ENCODE measurements around the gene ABCA8.
A peak's percentile ranks its signal among the peaks of the same experiment; 100 is the strongest.

ABCA8 gene

GRCh38 chr17:68868708-68869107 is 86.5 kb downstream of the ABCA8 start:
- DNase-seq, result no peak

DNA sequence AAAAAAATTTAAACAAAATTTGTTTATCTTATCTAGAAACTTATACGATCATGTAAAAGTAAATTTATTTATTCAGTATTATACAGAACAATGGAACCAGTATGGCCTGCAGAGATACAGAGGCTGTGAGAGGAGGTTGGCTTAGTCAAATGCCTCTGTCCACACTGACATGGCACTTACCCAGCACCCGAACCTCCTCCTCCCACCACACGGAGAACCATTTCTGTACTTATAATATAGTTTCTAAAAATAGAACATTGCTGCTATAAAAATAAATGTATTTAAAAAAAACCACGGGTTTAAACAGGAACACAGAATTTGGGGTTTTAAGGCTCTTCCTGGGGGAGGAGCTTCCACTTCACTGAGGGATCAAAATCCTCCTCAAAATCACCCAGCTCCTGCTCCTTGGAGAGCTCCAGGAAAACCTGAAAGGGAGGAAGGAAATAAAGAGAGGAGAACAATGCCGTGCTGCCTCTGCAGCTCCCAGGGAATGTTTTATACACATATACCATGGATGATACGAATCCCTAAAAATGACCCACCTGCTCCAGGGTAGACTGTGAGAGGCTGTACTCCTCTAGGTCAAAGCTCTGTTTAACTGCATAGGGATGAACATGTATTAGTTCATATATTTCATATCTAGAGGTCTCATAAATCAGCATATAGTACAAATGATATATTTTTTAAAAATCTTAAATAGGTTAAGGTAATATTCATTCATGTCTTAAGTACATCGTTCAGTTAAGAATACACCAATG is 87.3 kb downstream of the ABCA8 start:
- DNase-seq, result no peak

DNA sequence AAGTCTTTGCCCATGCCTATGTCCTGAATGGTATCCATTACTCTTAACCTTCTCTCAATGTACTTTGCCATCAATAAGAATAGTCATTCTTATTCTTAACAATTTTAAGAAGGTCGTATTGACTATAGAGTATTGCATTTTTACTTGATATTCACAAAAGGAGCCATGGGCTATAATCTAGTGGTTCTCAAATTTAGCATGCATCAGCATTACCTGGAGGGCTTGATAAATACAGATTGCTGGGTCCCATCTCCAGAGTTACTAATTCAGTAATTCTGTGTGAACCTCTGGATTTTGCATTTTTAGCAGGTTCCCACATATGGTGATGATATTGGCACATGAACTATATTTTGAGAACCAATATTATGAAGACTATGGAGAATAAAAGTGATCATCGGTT is 89.6 kb downstream of the ABCA8 start:
- no peak for DNase-seq

DNA sequence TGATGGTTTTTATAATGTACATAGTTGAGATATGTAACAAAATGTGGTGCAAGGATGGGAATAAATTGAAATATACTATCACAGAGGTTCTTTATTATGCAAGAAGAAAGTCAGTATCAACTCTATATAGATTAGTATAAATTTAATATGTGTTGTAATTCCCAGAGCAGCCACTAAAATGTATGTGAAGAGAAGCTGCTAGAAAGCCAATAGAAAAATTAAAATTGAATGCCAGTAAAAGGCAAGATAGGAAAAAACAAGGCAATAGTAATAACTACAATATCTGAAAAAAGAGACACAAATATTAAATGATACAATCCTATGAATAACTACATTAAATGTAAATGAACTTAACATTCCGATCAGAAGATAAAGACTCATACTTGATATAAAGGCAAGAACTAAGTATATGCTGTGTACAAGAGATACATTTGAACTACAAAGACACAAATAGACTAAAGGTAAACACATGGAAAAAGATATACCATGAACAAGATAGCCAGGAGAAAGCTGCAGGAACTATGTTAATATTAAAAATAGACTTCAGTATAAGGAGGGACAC is 92.0 kb downstream of the ABCA8 start:
- DNase-seq, result no peak

DNA sequence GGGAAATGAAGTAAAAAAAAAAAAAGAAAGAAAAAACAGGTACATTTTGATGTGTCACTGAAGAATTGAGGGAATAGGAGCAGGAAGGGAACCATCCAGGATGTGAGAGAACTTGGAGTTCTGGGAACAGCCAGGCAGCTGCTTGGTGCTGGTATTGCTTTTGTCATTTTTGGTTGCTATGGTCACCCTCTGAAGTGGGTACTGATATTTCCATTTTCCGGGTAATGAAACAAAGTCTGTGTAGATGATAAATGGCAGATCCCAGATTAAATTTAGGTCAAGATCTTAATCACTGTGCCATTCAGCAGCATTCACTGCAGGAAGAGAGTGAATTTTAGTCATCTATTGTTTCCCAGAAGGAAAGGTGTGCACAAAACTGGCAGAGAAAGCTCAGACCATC is 93.6 kb downstream of the ABCA8 start:
- no peak for DNase-seq

GRCh38 chr17:68860941-68861340 is 94.3 kb downstream of the ABCA8 start:
- DNase-seq, result no peak

DNA sequence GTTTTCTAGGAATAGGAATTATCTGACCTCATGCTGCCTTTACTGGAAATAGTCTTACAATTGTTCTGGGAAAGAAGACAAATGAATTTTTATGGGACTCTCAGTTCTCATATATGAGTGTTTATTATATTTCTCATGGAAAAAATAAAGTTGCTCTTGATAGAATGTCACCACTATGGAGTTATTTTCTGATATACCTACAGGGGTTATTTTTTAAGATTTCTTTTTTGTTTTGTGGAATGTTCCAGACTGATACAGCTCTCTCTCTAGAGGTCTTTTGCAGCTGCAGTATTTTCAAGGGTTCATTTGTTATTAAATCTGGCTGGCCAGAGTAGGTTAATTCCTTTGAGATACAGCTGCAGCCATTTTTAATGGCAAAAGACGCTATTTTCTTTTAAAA is 100.7 kb downstream of the ABCA8 start:
- no peak for DNase-seq

GRCh38 chr17:68853439-68853838 is 101.8 kb downstream of the ABCA8 start:
- no peak for DNase-seq

DNA sequence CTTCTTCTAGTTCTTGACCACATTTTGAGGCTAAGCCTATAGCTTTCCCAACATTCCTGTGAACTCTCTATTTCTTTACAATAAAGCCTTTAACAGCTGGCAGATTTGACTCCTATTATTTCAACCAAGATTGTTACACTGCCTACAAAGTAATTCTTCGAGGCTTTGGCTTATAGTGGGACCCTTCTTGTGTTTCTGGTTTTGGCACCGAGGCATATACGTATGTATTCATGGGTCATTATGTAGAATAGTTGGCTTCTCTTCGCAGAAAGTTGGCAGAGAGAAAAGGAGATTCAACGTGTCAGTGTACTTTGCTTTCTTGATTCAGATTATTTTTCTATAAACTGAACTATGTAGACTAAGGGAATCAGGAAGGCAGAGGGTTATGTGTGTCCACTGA is 102.2 kb downstream of the ABCA8 start:
- no peak for DNase-seq

- no peak for DNase-seq
These were observed 103.3 kb downstream of the ABCA8 start for GRCh38 chr17:68851890-68852289.

DNA sequence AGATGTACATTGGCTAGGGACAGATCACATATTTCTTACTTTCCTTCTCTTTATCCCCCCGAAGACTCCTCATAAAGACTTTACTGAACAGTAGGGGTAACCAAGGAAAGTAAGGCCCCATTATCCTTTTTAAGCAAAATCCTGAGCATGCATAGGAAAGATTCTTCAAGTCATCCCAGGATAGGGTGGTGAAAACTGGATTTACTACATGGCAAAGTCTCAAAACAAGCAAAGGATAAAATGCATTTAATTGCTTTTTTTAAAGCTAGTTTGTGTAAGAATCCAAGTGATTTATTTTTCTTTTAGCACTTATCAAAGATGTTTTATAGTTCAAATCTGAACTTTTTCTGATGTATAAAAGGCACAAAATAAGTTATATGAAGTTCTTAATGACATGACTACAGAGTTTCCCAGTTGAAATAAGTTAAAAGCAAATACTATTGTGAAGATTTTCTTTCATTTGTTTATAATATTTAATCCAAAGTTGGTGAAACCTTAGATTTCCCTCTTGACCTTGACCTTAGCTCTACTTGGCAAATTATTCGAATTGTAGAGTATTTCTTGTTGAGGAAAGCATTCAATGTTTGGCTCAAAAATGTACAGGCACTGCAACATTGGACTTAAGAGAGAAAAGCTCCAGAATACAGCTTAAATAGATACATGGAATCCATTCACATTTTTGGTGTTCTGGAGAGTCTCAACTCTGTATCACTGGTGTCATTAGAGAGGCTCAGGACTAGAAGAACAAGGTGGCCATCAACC is 104.3 kb downstream of the ABCA8 start:
- DNase-seq, result no peak

DNA sequence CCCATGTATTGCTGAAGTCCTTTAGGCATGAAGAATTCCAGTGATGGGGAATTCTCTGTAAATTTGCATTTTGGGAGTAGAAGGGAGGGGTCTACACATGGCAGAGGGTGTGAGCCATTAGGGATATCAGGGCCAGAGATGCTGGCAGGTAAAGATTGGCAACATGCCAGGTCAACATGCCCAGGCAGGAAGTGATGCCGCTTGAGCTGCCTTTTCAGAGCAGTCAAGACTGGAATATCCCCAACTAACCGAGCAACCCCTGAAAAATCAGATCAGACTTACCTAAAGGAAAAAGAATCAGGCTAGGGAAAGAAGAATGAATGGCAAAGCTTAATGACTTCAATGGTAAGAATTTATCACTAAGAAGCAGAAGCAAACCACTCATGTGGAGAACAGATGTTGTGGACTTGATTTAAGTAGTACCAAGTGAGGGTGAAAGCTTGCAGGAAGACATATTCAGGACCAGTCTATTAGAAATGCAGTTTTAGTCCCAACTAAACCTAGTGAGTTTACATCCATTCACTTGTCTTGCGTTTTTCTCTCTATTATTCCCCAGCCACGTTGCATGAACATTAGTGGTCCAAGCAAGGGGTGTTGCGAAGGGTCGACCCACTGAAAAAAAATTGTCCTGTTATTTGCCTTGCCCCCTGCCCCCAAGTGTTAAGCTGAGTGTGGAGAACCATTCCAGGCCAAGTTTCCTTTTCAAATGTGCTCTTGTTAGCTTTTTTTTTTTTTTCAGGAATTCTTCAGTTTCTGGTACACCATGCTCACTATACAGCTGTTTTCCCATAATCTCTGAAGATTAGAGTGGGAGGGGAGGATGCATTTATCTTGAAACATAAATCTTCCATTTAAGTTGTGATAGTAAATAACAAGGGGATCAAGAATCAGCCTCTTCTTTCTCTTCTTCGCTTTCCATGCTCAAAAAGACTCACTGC is 105.2 kb downstream of the ABCA8 start:
- no peak for DNase-seq

DNA sequence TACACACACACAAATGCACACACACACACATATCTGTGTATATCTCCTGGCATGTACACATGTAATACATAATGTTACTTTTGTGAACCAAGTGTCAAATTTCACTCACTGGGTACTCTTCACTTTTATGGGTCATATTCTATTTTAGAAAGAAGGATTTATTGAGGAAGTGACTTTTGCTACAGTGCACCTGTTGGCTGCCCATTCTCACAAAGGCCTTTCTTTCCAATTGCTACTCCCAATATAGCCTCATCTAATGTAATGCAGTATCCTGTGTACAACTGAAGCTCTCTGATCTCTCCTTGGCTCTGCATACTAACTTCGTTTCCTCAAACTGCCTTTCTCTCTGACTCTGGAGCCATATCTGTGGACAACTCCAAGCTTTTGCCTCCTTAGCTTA is 107.5 kb downstream of the ABCA8 start:
- DNase-seq, result no peak

DNA sequence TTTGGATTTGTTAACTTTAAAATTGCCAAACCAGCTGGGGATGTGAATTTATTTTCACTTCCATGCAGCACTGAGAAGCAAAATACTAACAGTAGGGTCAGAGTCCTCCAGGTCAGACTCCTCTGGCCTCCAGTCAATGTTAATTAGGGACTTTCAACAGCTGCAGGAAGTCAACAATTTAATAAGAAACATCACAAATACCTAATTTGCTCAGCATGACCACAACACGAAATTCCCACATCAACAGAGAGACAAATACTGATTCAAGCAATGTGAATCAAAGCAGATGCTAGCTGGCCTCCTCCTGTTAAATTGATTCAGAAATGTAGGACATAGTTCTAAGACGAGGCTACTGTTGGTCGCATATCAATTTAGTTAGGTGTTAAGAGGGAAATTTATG is 111.7 kb downstream of the ABCA8 start:
- no peak for DNase-seq

DNA sequence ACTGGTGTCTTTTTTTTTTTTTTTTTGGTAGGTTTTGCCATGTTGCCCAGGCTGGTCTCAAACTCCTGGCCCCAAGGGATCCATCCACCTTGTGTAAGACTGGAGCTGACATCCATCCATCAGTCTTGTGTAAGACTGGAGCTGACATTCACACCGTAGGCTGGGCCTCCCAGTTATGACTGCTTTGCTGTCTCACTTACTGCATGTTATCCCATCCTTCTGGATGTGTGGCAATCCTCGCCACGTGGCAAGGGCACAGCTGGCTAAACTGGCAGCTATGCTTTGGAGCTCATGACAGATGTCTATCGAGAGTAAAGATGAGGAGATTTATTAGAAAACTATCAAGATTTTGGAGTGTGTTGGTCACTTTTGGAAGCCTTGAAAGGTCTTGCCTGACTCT is 115.1 kb downstream of the ABCA8 start:
- no peak for DNase-seq

DNA sequence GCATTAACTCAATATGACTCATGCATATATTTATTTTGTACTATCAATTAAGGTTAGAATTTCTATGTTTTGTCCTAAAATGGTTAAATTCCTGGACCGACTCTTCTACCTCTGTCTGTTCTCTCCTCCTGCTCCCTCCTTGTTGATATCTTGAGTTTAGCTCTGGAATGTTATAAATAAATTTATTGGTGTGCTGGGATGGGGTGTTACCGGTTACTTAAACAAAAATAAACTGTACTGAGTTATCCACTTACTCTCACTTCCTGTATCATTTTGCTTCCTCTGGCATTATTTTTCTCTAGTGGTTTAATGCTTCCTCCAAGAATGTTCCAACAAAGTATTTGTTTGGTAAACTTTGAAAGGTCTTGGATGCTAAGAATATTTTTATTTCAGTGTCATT is 120.1 kb downstream of the ABCA8 start:
- DNase-seq, result no peak

GRCh38 chr17:68834328-68834836 is 120.8 kb downstream of the ABCA8 start:
- DNase-seq, result no peak

DNA sequence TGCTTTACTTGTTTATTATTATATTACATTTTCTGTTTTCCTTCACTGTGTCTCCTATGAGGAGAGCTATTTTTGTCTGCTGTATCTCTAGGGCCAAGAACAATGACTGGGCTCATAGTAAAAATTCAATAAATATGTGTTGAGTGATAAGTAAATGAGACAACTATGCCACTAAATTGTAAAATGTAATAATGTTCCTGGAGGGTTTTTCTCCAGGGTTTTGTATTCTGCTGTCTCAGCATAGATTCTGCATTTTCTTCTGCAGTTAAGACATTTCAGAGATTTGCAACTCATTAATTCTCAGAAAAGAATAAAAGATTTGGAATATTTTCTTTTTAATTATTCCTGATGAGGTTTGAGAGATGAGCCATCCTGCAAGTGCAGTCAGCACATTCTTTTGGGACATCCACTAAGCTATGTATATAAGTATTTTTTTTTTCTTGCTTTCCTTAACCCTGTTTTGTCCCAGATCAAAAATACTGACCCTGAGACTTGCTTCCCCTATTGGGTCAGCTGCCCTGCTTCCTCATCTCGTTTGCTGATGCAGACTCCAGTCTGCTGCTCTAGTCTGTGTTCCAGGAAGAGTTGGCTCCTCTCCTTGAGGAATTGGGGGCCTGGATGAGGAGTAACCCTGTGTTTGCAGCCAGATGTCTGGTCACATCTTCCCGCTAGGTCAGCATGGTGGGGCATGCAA is 122.9 kb downstream of the ABCA8 start:
- no peak for DNase-seq

- DNase-seq, result no peak
These were observed 124.0 kb downstream of the ABCA8 start for GRCh38 chr17:68831170-68831569.

DNA sequence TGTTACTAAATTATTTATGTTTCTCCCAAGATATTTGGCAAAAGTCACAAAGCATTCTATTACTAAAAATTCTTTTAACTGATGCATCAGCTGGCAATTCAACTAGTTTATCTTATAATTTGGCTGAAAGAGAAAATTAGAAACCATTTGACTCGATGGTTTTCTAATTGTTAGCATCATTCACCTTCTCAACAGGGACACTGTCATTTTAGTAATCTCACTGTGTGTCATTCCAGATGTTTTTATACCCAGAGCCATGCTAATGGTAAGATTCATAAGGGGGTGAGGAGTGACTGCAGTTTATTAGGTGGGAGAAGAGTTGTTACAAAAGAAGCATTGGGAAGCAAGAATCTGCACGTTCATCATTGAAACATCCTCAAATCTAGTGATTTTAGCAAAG is 124.9 kb downstream of the ABCA8 start:
- no peak for DNase-seq

GRCh38 chr17:68829211-68829610 is 126.0 kb downstream of the ABCA8 start:
- DNase-seq, result peak; percentile 13

DNA sequence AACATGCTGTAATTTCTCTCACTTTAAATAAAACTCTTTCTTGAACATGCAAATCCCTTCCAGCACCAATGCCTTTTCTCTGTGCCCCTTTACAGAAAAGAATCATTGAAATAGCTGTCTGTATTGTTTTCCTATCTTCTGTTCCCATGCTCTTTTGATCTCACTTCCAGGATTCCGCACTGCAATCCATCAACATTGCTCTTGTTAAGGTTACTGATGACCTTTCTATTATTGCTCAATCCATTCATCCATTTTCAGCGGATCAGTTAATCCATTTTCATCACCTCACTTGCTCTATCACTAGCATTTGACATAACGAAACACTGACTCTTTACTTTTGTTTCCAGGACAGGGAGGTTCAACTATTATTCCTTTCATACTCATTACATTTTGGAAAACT is 130.5 kb downstream of the ABCA8 start:
- no peak for DNase-seq

All from midbrain (tissue), 1 donor.